ENCODE measurements around the gene MRPL39.

MRPL39 gene

DNA sequence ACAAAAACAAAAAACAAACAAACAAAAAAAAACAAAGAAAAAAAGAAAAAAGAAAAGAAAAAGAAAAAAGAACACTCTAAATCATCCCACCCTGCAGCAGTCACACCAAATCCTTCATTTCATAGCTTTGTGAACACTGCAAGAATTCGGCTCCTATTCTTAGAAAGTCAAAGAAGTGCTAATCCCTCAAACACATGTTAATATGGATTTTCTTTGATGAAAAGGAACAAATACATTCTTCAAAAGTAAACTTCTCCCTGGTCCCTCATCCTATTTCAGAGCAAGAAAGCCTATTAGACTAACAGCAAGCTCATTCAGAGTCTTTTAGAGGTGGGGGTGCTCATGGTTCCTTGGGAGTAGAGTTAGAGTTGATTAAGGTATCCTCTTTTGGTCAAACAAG is 7.2 kb upstream of the MRPL39 start:
- no peak for DNase-seq (ENCODE audit: low read depth in 3 of 3)

DNA sequence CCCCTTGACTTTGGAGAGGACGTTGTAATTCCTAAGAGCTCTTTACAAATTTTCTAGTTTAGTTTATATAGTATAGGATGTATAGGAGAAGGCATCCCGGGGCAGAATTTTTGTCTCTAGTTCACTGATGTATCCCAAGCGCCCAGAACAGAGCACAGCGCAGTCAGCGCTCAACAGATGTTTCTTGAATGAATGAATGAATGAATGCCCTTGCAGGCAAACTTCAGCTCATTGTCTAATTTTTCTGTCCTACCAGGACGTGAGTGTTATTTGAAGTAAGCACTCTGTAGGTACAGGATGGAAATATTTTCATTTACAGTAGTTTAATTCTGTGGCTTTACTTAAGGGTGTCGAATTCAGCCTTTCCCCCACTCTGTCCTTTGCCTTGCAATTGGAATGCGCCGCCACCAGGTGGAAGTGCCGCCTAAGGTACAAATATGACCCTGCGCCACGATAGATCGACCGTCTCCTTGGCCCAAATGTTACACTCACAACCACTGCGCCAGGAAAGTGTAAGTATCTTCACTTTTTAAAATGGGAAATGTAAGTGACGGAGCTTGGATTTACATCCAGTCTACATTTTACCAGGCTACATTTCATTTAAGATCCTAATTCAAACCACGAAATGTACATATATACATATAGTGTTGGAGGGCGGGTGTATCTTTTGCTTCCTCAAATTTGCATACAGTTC is 910 bp upstream of the MRPL39 start:
- peak; percentile 57 to 60 (median 58) for DNase-seq (ENCODE audit: low read depth in 3 of 3)

DNA sequence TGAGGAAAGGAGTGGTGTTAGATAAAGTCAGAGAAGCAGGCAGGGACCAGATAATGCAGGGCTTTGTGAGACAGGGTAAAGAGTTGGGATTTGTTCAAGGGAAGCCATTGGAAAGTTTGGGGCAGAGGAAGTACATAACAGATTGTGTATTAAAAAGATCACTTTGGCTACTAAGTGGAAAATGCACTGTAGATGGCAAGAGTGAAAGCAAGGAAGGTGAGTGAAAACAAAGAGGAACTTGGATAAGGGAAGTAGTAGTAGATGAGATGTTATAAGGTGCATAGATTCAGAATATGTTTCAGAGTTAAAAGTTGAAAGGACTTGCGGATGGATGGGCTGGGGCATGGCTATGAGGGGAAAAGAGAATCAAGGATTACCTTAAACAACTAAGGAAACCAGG is 17.4 kb downstream of the MRPL39 start:
- DNase-seq (ENCODE audit: low read depth in 3 of 3) = no peak

DNA sequence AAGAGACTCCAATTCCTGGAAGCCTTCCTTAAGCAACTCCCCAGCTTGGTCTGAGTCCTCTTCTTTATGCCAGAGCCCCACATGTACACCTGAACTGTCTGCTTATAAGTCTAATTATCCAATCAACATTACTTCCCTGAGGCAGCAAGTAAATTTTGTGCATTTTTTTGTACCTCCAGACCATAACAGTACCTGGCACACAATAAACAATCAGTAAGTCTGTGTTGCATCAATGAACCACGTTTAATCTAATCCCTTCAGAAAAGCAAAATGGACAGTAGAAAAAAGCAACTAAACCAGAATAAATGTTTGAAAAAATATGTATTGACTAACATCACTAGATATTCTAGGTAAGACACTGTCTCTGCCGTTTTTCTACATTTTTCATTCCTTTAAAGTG is 20.5 kb downstream of the MRPL39 start:
- no peak for DNase-seq (ENCODE audit: low read depth in 3 of 3)

DNA sequence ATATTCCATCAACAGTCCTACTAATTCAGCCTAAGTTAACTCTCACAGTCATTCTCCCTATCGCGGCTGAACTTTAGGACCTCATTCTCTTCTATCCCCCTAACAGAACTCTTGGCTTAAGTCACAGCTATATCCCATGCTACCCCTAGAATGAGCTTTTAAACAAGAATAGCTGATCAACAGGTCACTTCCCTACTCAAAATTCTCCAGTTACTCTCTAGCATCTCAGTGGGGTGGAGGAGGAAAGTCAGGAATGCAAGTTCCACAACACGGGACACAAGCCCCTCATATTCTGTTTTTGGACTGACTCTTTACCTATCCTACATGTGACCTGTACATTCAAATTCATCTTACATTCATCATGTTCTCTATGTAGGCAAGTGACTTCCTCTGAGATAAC is 21.0 kb downstream of the MRPL39 start:
- DNase-seq (ENCODE audit: low read depth in 3 of 3) = no peak

DNA sequence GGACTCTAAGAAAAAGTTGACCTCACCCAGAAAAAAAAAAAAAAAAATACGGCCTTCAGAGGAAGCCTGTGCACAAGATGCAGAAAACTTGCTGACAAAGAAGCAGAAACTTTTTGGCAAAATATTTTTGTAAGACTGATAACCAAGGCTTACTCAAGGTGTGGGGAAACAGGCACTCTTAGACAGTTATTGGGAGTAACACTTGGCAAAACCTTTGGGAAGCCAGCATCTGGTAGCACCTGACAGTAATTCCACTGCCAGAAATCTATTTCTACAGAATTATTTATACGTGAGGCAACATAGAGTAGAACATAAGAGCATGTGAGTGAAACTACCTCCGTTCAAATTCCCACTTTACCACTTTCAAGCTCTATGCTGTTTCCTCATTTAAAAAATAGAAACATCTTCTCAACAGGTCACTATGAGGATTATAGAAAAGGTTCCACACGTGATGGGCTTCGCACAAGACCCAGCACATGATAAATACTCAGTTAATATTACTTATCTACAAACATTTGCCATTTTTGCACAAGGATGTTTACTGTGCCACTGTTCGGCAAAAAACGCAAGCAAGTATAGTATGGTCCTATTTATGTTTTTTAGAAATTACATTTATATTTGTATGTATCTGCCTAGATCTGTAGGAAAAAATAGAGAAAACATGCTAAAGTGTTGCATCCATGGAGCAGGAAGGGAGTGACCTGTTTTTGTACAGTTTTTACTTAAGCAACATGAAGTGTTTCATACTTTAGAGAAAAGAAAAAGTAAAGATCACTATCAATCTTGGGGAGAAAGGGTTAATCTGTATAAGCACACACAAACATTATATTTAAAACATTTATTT is 22.2 kb downstream of the MRPL39 start:
- no peak for DNase-seq (ENCODE audit: low read depth in 3 of 3)

DNA sequence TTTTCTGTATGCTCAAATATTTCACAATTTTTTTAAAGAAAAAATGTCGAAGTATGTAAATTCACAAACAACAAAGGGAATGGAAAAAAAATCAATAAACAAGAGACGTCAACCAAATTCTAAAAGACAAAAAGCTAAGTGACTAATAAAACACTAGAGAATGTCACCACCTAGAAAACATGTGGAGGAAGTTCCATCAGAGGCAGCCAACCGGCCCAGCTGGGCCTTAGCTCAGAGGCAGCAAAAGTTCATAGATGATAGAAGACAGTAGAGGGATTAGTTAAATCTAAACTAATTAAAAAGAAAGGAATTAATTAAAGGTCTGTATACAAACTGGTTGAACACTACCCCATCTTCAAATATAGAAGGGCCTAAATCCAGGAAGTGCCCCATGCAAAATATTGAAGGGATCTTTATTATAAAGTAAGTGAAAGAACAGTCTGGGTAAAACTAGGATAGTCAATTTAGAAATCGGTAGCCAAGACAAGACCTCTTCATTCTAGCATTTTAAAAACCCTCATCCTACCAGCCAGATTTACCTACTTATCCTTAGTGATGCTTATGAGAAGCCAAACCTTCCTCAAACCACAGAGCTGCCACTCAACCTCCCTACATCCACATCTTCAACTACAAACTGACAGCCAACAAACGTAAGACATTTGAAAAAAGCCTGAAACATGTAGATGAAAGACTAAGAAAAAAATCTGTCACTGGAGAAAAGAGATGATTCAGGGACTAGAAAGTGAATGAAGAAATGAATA is 23.7 kb downstream of the MRPL39 start:
- DNase-seq (ENCODE audit: low read depth in 3 of 3) = no peak

DNA sequence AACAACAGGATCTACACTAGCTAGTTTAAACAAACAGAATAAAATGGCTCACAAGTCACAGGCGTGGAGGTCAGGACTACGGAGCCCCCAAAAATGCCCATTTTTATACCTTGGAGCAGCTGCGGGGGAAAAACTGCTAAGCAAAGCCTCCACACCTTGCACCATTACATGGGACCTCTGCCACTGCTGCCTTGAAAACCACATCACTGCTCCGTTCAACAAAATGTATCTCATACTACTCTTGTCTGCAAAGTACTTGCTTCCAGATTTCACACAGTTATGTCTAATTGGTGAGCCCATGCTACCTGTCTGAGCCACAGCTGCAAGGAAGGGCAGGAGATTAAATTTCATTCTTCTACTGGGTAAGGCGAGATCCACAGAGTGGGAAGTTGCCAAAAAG is 24.4 kb downstream of the MRPL39 start:
- no peak for DNase-seq (ENCODE audit: low read depth in 3 of 3)

DNA sequence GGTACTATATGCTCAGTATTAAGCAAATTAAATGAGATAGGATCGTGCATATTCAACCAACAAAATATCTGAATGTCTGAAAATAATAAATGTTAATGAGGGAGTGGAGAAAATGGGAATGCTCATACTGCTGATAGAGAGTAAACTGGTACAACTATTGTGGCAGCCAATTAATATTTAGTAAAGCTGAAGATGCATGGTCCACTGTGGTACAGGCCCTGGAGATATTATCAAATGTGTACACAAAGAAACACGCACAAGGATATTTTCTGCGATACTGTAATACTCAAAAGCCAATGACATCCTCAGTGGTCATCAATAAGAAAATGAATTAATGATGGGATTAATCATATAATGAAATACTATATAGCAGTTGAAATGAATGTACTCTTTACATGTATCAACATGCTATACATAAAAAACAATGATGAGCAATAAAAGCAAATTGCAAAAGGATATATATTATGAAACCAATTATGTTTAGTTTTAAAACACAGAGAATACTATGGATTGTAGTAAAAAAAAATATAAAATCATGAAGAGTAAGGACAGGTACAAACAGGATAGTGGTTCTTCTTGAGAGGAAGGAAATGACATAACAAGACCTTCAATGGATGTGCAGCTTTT is 25.0 kb downstream of the MRPL39 start:
- DNase-seq (ENCODE audit: low read depth in 3 of 3) = no peak

DNA sequence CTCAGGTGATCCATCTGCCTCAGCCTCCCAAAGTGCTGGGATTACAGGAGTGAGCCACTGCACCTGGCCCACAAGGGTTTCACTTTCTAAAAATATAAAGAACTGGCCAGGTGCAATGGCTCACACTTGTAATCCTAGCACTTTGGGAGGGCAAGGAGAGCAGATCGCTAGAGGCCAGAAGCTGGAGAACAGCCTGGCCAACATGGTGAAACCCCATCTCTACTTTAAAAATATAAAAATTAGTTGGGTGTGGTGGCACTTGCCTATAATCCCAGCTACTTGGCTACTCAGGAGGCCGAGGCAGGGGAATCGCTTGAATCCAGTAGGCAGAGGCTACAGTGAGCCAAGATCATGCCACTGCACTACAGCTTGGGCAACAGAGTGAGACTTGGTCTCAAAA is 25.7 kb downstream of the MRPL39 start:
- no peak for DNase-seq (ENCODE audit: low read depth in 3 of 3)

DNA sequence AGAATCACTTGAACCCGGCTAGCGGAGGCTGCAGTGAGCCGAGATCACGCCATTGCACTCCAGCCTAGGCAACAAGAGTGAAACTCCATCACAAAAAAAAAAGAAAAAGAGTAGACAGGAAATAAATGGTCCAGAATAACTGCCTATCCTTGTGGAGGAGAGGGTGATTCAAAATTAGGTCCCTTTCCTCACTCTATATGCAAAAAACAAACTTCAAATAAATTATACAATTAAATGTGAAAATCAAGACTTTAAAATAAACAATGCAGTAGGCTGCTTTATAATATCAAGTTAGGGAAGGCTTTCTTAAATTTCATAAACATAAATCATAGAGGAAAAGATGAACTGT is 26.4 kb downstream of the MRPL39 start:
- DNase-seq (ENCODE audit: low read depth in 3 of 3) = no peak

DNA sequence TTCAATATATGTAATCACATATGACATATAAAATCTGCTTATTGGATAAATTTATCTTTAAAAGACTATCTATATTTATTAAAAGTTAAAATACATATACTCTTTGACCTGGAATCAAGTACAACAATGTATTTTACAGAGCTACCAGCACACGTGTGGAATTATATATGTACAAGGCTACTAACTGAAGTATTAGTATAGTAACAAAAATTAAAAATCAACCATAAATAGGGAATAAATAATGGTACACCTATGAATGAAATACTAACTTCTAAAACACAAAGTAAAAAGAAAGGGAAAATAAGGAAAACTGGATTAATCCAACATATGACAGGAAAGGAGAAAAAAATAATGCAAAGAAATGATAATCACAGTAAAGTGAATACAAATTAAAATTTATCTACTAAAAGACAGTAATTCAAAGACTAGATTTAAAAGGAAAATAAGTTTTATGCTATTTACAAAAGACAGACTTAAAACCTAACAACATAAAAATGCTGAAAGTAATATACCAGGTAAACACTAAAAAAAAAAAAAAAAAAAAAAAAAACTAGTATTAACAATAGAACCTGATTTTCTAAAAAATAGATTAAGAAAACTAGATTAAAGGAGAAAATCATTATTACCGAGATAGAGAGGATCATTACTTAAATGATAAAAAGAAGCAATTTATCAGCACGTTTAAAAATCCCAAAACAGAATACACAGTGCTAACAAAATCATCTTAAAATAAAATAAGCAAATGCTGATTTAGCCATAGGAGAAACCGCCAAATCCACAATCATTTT is 27.9 kb downstream of the MRPL39 start:
- no peak for DNase-seq (ENCODE audit: low read depth in 3 of 3)

DNA sequence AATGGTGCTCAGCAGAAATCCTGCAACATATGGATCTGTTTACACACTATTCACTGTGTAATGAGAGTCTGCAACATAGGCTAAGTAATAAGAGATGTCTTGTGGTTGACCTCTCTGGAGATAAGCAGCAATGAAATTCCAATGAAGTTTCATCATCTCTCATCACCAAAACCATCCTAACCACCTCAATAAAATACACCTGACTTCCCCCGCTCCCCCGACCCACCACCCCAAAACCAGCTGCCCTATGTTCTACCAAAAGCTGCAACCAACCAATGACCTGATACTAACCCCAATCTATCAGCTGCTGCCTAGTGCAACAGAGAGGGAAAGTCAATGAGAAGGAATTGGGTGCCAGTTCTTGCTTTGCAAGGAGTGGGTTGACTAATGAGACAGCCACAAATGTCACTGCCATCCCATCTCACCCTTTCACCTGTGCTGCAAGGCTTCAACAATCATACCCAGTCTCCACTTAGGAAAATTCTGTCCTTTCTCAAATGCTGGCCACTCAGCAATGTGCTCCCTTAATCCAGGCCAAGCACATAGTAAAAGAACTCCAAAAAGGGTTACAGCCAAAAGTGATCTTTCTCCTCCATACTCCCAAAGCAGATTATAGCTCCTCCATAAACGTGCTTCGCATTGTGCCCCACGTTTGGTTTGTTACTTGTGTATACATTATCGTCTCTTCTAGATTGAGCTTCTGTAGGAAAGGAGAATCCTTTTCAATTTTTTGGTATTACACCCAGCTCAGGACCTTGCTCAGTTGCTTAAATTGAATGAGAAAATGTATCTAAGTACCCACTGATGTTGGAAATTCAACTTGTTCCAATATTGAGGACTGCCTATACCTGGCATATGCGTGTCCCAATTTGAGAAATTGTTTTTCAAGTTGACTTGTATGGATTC is 29.0 kb downstream of the MRPL39 start:
- DNase-seq (ENCODE audit: low read depth in 3 of 3) = peak in 2 of 3 donors; percentile 65 to 67

DNA sequence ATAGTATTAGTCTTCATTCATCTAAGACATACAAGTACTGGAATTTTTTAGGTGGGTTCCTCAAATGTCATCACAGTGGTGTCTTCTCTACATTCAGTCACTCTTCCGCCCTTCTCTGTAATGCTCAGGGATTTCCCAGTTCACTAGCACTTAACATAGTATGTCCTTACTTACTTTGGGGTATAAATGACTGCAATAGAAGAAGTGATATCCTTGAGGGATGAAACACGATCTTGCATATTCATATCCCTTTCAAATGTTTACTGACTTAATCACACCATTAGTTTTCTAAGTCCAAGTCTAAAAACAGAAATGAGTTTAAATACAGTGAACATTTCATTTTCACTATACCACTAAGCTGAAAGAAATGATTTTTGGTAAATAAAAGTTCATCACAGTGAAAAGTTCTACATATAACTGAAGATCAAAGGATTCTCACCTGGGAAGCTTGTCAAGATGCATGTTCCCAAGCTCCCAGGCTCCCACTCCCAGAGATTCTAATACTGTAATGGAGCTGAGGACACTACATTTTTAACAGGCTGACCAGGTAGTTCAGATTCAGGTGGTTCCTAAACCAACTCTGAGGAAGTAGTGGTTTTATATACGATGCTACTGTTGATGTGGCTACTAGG is 29.7 kb downstream of the MRPL39 start:
- no peak for DNase-seq (ENCODE audit: low read depth in 3 of 3)

DNA sequence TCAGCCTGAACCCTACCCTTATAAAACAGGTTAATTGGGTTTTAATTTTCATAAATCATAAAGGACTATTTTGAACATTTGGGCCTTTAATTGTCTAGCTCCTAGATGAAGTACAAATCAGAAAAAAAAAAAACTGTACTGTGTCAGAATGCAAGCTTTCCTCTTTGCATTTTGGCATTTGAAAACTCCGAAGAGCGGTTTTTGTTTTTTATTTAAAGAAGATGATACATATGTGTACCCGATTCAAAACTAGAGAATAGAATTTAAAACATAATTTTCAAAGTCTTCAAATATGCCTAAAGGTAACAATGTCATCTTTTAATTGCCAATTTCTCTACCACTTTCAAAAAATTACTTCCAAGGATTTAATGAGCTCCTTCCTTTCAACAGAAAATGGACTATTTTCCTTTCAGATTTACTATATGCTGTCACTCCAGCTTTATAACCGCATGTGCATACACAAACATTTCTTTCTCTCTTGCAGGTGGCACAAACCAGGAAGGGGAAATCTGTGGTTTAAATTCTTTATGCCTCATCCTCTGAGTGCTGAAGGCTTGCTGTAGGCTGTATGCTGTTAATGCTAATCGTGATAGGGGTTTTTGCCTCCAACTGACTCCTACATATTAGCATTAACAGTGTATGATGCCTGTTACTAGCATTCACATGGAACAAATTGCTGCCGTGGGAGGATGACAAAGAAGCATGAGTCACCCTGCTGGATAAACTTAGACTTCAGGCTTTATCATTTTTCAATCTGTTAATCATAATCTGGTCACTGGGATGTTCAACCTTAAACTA is 33.7 kb downstream of the MRPL39 start:
- DNase-seq (ENCODE audit: low read depth in 3 of 3) = peak in 1 of 3 donors; percentile 71

DNA sequence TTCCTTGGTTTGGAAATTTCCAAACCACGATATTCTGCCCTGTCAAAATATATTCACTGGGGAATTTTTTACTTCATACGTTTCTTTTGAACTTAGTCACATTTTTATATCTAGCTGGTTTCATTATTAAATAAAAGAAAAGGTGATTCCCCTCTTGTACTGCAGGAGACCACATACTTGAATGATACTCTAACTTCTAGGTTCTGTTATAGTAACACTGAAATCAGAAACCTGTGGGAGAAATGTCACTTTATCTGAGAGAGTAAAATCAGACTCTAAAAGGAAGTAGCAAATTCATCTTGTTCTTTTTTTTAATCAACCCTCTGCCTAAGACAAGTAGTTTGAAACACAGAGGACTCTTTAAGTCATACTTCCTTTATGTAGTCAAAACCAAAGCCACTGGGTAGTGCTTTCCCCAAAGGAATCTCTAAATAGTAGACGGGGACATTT is 34.4 kb downstream of the MRPL39 start:
- no peak for DNase-seq (ENCODE audit: low read depth in 3 of 3)

DNA sequence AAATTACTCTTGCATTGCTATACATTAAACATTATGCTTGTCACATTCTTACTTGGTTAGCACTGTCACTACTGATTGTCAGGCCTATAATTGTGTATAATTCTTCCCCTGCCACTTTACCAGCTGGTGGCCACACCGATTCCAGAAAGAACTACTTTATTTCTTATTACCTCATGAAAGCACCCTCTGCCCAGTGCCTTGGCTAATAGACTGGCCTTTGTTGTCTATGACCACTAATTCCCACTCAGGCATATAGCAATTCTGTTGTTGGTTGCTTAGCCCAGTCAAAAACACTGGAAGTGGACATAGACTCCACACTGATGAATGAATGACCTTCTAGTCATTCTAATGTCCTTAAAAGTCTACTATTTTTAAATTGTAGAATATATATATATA is 35.6 kb downstream of the MRPL39 start:
- DNase-seq (ENCODE audit: low read depth in 3 of 3) = no peak

DNA sequence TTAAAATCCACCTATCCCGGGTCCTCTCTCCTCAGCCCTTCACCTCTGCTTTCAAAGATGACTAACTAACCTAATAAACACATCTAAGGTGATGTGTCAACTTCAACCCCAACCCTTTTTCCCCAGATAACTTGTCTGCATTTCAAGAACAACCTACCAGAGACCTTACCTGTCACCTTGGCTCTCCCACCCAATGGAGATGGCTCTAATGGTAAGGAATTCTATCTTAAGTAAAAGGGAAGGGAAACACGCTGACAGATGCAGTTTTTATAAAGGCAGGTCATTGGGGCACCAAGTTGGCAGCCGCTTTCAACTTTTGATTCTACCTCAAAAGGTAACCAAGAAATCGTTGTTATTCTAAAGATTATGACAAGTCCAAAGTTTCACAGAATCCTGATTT is 37.6 kb downstream of the MRPL39 start:
- DNase-seq (ENCODE audit: low read depth in 3 of 3) = no peak

DNA sequence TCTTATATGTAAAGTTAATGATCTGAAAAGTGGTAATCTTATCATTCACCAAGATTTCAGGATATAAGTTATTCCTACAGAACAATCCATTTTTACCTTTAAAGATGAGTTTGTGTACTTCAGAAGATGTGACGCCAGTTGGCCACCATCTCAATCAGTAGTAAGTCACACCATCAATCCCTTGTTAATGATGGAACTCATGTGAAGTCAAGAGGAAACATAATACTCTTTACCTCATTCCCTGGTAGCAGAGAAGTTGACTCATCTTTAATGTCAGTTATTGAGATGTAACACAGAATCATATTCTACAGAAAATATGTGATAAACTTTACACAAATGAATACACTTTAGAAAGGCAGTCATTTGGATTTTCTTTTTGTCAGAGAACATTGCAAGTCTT is 38.2 kb downstream of the MRPL39 start:
- DNase-seq (ENCODE audit: low read depth in 3 of 3) = no peak

All from stimulated activated CD4-positive, alpha-beta T cell treated with anti-CD3 and anti-CD28 coated beads, TNF-alpha, amount 100 ng/mL, for 48 hours (primary cell).